HS-27A (cell line): Measurements from ENCODE around the gene PGAP6.

Experiments used
- DNase-seq: peaks from one replicate; pipeline ENCODE4 v3.0.0-alpha.2; 2012; ENCODE audit warnings: low read depth, missing footprints

PGAP6 gene

DNA sequence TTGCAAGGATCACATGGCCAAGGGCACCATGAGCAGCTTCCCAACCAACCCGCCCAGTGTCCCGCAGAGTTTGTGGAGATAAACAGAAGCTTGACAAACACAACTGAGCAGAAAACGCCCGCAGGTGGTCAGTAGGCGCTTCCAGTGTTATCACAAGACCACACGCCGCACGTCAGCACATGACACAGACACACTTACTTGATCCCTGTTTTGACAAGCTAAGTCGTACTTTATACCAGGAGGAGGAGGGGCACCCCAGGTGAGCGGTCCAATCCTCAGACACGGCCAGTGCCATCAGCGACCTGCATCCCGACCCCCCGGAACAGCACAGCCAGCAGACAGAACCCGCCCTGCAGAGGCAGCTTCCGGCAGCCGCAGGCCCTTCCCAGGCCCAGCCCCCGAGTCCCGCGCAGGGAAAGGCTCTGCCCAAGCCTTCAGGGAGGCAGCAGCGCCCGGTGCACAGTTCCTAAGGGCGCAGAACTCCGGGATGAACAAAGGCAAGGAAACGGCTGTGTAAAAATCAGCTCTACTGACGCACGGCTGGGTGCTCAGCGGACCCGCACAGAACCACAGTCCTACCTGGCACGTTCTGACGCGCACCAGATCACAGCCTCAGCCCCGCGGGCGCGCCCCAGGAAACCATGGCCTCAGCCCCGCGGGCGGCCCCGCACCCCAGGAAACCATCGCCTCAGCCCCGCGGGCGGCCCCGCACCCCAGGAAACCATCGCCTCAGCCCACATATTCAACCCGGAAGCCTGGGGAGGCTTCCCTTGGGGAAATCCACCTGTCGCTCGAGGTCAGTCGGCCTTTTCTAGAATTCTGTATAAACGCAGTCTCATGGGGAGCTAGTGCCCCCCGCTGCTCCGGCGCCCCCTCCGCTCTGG is 57.1 kb downstream of the PGAP6 start:
- no peak for DNase-seq

DNA sequence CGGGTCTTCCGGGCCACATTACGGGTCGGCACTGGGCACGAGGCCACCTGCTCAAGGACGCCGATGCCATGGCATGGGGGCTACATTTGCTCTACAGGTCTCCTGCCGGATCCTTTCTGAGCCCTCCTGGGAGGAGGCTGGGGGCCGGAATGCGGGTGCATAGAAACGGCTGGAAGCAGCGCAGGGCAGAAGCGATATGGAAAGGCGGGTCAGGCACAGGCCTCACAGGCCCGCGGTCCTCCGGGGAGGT is 57.7 kb downstream of the PGAP6 start:
- no peak for DNase-seq

DNA sequence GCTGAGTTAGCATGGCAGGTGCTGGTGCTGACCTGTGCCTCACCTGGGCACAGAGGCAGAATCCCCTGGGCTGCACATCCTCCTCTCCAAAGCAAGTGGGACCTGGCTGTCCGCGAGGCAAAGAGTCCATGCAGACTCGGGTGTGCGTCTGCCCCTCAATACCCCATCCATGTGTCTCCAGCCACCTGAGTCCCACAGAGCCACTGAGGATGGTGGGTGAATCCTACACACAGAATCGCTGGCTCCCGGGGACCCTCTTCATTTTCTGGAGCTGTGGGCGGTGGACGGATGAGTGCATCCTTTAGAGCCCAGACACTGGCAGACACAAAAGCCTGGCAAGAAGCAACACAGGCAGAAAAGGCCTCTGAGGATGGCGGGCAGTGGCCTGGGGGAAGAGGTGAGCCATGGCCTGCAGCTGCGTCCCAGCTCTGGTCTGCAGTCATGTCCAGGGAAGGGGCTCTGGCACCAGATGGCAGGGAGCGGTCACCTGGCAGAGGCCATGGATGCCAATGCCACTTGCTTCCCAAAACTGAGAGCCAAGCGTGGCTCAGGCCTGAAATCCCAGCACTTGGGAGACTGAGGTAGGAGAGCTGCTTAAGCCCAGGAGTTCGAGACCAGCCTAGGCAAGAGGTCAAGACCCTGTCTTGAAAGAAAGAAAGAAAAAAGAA is 59.2 kb downstream of the PGAP6 start:
- DNase-seq: no peak

DNA sequence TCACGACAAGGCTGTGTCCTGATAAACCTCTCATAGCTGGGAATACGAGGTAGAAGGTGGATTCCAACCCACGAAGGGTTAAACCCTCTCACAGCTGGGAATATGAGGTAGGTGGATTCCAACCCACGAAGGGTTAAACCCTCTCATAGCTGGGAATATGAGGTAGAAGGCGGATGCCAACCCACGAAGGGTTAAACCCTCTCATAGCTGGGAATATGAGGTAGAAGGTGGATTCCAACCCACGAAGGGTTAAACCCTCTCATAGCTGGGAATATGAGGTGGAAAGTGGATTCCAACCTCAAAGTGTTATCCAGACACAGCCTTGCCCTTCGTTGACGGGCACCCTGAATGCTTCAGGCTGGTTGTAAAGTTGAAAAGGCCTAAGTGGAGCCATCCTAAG is 60.2 kb downstream of the PGAP6 start:
- DNase-seq: no peak
